HuH-7.5 (cell line): ENCODE data around the gene WEE1.
"Not testable (repeated sequence)": the region's sequence is repeated elsewhere in the genome, so short reads cannot be mapped to it uniquely, and the experiment has no call there.

ENCODE experiments used
- DNase-seq: peaks from one replicate; pipeline ENCODE4 v3.0.0; 2011; ENCODE audit warnings: low spot score

The WEE1 gene

DNA sequence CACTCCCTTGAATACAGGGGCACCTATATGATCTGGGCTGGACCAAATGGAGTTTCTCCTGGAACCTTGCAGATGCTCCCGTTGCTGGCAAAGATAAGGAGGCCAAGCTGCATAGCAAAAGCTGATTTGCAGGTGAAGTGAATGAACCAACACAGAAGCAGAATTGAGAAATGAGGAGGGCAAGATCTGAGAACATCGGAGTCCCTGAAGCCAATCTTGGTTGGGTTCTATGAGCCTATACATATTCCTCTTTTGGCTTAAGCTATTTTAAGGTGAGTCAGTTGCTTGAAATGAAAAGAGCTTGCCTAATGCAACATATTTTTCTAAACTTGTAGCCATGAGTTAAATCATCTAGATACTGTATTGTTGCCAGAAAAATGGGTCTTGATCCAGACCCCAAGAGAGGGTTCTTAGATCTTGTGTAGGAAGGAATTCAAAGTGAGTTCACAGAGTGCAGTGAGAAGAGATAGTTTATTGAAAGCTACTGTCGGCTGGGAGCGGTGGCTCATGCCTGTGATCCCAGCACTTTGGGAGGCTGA, 23.5 kb downstream of the WEE1 start:
- no peak for DNase-seq

DNA sequence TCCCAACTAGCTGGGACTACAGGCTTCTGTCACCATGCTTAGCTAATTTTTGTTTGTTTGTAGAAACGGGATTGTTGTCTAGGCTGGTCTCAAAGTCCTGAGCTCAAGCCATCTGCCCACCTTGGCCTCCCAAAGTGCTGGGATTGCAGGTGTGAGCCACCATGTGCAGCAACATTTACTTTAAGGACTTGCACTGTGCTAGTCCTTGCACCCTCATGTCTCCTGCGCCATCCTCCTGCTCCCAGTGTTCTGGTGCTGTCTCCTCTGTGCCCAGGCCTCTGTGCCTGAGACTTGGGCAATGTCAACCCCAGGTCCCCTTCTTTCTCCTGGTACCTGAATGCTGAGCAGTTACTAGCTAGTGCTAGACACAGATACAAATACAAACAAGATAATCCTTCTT, 26.7 kb downstream of the WEE1 start:
- DNase-seq = no peak

DNA sequence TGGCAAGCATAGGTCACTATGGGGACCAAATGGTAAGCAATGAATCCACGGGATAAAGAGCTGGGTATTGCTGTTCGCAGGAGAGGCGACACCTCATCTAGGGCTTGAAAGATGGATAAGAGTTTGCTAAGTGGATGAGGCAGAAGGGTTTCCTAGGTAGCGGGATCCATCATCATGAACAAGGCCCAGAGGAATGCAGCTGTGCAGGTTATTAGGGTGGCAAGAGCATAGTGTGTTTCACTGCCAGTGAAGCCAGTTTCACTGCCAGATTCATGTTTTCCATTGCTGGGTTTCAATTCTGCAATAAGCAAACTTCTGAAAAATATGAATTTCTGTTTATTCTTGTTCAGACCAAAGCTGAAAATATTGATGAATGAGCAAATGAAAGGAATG, 27.2 kb downstream of the WEE1 start:
- no peak for DNase-seq

DNA sequence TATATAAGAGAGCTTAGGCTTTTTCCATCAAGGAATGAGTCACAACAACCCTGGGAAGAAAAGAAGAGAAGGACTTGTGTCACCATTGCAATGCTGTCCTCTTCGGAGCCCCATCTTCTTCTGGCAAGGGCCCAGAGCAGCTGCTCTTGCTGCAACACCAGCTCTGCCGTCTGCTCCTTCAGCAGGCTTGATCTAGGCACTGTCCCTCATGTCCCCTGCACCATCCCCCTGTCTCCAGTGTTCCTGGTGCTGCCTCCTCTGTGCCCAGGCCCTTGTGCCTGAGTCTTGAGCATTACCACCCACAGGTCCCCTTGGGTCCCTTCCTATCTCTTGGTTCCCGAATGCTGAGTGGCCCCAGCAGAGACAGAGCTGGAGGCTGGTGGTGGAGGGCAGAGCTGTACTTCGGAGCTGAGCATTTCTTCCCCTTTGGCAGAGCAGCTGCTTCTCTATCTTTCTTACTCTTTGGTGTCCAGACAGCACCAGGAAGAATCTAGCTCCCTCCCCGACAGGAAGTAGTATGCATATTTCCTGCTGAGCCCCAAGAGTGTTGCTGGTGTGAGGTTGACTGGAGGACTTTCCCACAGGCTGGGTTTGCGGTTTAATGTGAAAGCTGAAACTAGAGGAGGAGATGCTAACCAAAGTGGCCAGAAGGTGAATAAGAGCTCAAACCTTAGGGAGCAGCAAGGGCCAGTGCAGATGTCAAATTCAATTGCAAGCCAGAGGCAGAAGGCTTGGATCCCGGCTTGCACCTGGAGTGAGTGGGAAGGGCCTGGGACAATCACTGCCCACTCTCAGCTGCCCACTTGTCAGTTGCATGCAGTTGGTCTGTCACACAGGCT, 27.8 kb downstream of the WEE1 start:
- DNase-seq = no peak

DNA sequence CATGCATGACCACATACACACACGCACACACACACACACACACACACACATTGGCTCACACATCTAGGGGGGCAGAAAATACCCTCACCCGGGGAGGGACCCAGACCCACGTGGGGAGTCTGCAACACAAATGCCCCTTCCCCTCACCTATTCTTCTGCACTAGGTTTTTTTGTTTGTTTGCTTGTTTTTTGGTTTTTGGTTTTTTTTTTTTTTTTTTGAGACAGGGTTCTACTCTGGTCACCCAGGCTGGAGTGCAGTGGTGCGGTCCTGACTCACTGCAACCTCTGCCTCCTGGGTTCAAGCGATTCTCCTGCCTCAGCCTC, 28.4 kb downstream of the WEE1 start:
- no peak for DNase-seq

DNA sequence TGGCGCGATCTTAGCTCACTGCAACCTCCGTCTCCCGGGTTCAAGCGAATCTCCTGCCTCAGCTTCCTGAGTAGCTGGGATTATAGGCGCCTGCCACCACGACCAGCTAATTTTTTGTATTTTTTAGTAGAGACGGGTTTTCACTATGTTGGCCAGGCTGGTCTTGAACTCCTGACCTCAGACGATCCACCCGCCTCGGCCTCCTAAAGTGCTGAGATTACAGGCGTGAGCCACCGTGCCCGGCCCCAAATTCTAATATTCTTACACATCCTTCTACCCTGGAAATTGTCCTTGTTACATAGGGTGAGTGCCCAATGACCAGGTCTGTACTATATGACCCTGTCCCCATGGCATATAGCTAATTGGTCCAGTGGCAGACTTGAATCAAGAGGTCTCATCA, 29.7 kb downstream of the WEE1 start:
- not testable (repeated sequence) for DNase-seq

DNA sequence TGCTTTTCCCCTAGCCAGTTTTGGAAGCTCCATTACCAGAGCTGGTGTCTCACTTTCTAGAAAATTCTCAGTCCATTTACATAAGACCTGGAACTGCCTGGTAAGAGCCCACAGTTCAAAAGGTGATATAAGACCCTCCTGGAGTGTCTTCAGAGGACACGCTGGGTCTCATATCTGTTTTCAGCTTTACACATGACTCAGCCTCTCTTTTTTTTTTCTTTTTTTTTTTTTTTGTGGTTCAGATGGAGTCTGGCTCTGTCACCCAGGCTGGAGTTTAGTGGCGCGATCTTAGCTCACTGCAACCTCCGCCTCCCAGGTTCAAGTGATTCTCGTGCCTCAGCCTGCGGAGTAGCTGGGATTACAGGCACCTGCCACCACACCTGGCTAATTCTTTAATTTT, 30.7 kb downstream of the WEE1 start:
- DNase-seq = no peak

DNA sequence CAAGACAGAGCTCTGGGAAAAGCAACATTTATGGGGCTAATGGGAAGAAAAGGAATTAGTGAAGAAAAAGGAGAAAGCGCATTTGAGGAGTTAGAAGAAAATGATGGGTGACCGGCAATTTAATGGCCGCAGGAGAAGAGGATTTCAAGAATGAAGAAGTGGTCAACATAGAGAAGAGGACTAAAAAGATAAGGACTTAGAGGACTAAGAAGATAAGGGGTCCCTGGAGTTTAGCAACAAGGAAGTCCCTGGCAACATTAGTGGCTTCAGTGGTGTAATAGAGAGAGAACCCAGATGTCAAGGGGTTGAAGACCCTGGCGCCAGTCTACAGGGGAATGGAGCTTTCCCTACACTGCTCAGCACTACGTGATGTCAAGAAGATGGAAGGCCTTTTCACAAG, 32.3 kb downstream of the WEE1 start:
- no peak for DNase-seq

DNA sequence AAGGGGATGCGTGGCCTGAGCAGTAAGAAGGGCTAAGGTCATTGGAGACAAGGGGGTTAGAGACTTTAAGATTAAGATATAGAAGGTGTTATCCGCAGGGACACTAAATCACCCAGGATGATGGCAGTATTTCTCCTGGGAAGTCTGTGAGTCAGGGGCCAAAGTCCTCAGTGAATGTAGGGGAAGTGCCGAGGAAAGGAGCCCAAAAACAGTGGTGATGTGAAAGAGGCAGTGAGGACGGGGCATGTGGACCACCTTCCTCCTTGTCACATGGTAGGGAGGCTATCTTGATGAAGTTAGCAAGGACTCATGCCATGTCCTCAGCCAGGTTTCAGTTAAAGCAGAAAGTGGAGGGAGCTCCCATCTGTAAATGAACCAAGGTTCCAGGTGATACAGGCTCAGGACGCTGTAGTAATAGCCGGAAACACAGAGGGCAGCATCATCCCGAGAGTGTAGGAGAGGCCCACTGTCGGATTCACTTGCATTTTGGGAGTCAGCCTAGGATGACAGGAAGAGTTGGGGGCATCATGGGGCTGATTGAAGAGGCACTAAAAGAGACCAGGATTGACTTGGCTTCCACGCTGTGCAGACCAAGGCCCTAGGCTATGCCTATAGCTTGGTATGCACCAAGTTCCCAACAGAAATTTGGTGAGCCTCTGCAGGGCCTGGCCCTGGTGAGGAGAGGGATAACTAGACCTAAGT, 33.5 kb downstream of the WEE1 start:
- no peak for DNase-seq

DNA sequence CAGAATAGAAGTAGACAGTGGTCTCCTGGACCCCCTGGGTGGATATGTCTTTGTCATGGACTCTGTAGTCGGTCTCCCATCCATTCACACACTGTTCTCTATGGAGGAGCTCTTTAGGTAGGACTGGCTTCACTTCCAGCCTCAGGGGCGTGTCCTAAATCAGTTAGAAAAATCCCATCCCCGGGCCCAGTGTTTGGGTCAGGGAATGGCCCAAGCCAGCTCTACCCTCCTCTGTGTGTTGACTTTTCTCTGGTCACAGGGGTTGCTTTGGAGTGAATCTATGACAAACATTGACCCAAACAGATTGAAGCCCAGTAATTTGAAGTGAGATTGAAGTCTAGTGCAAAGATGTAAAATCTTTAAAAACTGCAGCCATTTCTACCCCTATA, 34.0 kb downstream of the WEE1 start:
- no peak for DNase-seq

DNA sequence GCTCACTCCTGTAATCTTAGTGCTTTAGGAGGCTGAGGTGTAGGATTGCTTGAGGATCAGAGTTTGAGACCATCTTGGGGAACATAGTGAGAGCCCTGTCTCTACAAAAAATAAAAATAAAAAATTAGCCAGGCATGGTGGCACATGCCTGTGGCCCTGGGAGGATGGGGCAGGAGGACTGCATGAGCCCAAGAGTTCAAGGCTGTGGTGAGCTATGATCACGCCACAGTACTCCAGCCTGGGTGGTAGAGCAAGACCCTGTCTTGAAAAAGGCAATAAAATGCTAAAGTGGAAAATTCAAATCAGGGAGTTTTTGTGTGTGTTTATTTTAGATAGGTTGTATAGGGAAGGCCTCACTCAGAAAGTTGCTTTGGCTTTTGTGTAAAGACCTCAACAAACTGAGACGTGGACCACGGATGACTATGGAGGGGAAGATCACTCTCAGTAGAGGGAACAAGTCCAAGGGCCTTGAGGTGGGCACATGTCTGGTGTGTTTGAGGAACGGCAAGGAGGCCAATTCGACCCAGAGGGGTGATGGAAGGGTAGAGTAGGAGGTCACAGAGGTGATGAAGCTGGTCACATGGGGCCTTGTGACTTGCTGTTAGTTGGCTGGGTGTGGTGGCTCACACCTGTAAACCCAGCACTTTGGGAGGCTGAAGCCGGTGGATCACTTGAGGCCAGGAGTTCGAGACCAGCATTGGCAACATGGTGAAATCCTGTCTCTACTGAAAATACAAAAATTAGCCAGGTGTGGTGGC, 35.7 kb downstream of the WEE1 start:
- DNase-seq = no peak

DNA sequence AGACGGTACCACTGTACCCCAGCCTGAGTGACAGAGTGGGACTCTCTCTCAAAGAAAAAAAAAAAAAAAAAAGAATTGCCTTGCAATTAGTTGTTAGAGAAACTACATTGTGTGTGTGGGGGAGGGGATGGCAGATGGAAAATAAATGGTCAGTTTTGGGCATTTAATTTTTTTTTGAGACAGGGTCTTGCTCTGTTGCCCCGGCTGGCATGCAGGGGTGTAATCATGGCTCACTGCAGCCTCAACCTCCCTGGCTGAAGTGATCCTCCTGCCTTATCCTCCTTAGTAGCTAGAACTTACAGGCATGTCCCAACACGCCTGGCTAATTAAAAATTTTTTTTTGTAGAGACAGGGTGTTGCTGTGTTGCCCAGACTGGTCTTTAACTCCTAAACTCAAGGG, 36.4 kb downstream of the WEE1 start:
- no peak for DNase-seq

DNA sequence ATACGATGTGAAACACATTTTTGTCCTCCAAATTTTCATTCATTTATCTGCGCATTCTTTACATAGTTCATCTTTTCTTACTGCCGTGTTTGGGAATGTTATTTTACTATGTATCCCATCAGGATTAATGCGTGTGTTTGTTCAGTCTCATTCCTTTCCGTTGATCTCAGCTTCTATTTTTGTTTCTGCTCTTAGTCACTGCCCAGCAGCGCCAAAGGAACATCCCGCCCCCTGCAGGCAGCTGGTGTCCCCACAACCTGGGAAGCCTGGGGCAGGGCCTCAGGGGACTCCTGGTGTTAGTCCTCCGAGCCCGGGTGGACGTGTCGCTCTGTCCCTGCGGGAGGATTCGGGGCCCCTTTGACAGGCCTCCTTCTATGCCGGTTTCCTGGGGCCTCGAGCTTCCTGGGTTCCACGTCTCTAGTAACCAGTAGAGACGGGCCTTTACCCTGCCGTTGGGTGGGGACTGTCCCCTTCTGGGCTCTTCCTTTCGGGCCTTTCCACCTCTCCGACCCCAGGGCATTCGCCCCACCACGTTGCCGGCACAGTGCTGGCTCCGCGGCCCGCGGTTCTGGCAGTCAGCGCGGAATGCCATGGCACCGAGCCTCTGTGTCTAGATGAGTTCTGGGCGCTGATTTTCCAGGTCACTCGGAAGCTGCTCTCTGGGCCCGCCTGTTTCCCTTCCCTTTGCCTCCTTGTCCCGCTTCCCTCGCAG, 39.8 kb downstream of the WEE1 start:
- DNase-seq = peak; percentile 81

DNA sequence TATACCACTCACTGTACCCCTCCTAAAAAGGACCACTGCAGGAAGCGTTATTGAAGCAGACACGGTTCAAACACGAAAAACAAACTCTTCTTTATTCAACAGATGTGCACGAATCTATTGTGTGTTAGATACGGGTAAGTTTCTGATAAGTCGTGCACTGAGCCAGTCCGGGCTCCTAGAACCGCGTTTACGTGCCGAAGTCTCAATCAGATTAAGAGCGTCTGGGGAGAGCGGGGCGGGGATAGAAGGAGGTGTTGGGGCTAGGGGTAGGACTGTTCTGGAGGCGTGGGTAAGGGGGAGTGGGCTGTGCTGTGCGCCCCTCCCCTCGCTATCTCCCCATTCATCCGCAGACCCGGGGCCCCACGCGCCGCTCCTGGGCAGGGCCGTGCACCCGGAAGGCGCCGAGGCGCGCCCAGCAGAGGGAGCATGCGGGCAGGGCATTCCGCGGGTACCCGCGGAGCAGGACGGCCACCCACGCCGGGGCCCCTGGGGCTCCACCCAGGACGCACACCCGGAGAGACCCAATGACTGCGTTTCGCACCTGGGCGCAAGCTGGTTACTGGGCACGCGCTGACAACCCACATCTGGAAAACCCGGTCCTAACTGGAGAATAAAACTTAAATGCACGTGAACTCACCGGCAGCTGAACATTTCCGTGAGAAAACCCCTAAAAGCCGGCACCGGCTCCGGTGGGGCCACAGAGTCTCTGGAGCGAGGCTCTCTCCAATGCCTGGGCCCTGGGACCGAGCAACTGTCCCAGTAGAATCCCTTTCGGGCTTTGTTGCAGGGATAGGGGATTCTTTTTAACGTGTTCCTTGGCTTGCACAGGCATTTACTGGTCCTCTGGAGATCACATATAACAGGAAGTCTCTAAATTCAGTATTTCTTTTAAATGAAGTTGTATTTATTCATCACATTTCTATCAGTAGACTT, 40.6 kb downstream of the WEE1 start:
- DNase-seq = peak; percentile 65

DNA sequence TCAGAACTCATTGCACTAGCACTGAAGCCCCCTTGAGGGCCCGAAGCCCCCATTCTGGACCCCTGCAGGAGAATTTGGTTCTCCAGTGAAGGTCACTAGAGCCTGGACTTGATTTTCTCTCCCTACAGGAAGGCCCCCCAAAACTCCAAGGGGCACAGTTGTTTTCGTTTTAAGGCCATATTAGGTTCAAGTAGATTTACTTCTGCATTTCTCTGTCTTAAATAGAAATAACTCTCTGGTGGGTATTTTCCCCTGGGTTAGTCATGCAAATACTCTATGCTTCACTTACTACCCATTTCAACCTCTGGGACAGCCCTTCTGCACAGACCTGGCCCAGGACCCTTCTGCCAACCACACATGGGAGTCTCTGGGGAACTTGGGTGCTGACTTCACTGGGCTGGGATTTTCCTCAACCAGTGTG, 41.6 kb downstream of the WEE1 start:
- DNase-seq = no peak

DNA sequence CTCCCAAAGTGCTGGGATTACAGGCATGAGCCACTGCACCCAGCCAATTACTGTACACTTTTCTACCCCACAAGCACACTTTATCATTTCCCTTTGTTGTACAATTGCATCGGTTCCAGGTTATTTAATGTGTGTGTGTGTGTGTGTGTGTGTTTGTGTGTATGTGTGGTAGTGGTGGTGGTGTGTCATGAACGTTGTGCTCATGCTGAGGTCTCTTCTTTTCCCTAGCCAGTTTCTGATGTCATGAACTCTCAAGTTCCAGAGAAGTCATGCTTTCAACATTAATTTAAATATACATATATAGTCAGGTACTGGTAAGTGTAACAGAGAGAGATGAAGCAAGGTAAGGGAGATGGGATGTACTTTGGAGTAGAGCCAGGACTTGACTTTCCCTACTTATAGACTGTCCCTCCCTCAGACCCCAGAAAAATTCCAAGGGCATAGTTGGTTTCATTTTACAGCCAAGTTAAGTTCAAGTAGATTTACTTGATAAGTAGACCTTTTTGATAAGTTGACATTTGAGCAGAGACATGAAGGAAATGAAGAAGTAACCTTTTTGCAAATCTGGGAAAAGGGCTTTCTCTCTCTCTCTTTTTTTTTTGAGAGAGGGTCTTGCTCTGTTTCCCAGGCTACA, 42.7 kb downstream of the WEE1 start:
- no peak for DNase-seq

DNA sequence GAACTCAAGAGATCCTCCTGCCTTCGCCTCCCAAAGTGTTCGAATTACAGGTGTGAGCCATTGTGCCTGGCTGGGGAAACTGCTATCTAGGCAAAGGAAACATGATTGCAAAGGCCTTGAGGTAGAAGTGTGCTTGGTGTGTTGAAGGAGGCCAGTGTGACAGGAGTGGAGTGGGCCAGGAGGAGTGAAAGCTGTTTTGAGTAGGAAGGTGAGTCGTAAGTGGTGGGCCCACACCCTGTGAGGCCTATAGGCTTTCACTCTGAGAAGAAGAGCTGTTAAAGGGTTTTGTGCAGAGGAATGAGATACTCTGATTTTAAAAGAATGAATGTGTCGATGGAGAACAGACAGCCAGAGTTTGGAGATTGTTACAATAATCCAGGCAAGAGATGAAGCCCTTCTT, 43.4 kb downstream of the WEE1 start:
- DNase-seq = no peak

DNA sequence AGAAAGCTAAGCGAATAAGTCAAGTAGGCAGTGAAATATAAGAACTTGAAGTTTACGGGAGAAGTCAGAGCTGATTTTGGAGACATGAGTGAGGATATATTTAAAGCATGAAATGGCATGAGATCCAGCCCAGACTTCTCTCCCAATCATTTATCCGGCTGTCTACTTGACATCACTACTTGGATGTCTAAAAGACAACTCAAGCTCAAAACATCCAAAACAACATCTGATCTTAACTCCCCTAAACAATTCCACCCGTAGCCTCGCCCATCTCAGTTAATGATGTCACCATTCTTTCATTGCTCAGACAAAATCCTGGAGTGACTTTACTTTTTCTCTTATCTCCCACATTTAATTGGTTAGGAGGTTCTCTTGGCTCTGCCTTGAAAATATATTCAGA, 44.5 kb downstream of the WEE1 start:
- DNase-seq = no peak

DNA sequence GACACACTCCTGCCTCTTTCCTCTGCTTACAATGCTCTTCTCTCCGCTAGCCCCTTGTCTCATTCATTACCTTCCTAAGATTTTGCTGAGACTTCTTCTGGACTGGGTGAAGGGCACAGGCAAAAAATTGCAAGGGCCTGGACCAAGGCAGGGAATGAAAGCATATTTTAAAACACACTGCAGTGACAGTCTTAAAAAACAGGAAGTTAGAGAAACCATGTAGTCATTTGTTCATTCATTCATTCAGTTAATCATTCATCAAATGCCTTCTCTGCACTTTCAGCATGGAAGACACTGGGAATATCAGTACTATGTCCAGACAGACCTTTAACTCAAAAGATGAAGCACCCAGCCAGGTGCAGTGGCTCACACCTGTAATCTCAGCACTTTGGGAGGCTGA, 45.5 kb downstream of the WEE1 start:
- no peak for DNase-seq

DNA sequence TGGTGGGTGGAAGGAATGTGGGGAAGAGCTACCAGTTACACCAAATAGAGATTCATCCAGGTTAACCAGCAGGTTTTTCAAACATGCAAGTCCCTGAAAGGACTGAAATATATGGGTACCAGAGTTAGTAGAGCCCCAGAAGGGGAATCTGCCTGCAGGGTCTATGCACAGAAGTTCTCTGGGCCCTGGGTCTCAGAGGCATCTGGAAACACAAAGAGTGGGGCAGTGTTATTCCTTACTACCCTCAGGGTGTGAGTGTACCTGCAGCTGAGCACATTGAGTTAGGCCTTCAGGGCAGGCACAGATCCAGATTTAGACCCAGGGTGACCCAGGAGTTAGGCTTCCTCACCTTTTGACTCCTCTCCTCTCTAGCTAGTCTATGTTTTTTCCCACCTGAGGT, 46.5 kb downstream of the WEE1 start:
- no peak for DNase-seq

DNA sequence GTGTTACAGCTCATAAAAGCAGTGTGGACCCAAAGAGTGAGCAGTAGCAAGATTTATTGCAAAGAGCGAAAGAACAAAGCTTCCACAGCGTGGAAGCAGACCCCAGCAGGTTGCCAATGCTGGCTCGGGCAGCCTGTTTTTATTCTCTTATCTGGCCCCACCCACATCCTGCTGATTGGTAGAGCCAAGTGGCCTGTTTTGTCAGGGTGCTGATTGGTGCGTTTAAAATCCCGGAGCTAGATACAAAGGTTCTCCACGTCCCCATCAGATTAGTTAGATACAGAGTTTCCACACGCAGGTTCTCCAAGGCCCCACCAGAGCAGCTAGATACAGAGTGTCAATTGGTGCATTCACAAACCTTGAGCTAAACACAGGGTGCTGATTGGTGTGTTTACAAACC, 48.9 kb downstream of the WEE1 start:
- not testable (repeated sequence) for DNase-seq
